ENCODE results near the gene CHST5. TPM values are rescaled to one million over a fixed set of nuclear protein-coding genes. Genes with fewer than 3 reads are reported as not detected.

The CHST5 gene
- total RNA-seq, 1 experiment from 2014 or later = 0.11 TPM

DNA sequence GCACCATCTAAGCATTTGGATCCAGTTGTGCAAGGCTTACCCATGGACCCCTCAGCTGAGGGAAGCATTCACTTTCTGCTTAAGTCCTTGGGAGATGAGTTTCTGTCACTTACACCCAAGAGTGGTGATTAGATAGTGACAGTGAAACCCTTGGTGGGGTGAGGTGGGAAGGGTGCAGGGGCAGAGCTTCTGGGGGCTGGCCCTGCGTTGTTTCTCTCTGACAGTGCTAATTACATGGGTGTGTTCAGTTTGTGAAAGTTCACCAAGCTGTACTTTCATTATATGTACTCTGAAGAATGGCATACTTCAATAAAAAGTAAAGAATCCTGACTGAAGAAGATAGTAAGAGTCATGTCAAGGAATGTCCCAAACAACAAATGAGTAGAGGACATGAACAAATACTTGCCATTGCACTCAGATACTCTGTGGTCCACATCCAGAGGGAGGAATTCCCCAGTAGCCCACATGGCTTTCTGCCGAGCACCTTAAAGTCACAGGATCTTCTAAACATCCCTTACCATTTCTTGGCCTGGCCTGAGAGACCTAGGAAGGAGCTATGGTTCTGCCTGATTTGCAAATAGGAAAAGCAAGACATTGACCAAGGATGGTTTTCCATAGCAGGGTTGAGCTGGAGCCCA lies 49.1 kb downstream of the CHST5 start:
- Mint-ChIP-seq H3K36me3 (ENCODE audit: insufficient read depth, unreplicated experiment) (no peaks in the 10 kb centered on the region), H3K4me3 (ENCODE audit: unreplicated experiment) (no peak overlapping the region), H3K27me3 (ENCODE audit: insufficient read depth, unreplicated experiment) (no peaks in the 10 kb centered on the region), H3K4me1 (ENCODE audit: low read depth, unreplicated experiment) (no peaks in the 10 kb centered on the region), H3K9me3 (ENCODE audit: unreplicated experiment) (no peaks in the 10 kb centered on the region), H3K27ac (ENCODE audit: unreplicated experiment) (no peak overlapping the region)
- Histone ChIP-seq H3K4me3 (ENCODE audit: low read depth, low read length) (no peak overlapping the region), H3K36me3 (ENCODE audit: control insufficient read depth, insufficient read depth, low read length) (no peaks in the 10 kb centered on the region), H3K4me1 (peaks cover 7% of the 10 kb centered on the region; the same call in 1 of the 2 replicates), H3K9me3 (no peaks in the 10 kb centered on the region), H3K27me3 (replicated peaks; ENCODE audit: control insufficient read depth, insufficient read depth, low read length) (no peaks in the 10 kb centered on the region)
- DNase-seq = no peak
- BruUV-seq (replicated peaks) = no TSS peak
- intact Hi-C loops (cut with micrococcal nuclease; ENCODE audit: unreplicated experiment) = no loop called here
- CTCF ChIA-PET = interaction anchor here (0.6 kb wide), 1 partner anchor 39 kb away, joined by 7 read pairs; no protein-coding TSS in a partner anchor
- TF ChIP-seq, protein P1, sequence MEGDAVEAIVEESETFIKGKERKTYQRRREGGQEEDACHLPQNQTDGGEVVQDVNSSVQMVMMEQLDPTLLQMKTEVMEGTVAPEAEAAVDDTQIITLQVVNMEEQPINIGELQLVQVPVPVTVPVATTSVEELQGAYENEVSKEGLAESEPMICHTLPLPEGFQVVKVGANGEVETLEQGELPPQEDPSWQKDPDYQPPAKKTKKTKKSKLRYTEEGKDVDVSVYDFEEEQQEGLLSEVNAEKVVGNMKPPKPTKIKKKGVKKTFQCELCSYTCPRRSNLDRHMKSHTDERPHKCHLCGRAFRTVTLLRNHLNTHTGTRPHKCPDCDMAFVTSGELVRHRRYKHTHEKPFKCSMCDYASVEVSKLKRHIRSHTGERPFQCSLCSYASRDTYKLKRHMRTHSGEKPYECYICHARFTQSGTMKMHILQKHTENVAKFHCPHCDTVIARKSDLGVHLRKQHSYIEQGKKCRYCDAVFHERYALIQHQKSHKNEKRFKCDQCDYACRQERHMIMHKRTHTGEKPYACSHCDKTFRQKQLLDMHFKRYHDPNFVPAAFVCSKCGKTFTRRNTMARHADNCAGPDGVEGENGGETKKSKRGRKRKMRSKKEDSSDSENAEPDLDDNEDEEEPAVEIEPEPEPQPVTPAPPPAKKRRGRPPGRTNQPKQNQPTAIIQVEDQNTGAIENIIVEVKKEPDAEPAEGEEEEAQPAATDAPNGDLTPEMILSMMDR (IDR thresholded peaks at IDR 0.05; ENCODE audit: insufficient read depth in 1 of 2, low read depth in 1 of 2, low read length in 1 of 2, severe bottlenecking in 1 of 2, unreplicated experiment in 1 of 2) = no peak
- POLR2A ChIA-PET = interaction anchor here (0.9 kb wide), 1 partner anchor 29 kb away, joined by 3 read pairs; no protein-coding TSS in a partner anchor

DNA sequence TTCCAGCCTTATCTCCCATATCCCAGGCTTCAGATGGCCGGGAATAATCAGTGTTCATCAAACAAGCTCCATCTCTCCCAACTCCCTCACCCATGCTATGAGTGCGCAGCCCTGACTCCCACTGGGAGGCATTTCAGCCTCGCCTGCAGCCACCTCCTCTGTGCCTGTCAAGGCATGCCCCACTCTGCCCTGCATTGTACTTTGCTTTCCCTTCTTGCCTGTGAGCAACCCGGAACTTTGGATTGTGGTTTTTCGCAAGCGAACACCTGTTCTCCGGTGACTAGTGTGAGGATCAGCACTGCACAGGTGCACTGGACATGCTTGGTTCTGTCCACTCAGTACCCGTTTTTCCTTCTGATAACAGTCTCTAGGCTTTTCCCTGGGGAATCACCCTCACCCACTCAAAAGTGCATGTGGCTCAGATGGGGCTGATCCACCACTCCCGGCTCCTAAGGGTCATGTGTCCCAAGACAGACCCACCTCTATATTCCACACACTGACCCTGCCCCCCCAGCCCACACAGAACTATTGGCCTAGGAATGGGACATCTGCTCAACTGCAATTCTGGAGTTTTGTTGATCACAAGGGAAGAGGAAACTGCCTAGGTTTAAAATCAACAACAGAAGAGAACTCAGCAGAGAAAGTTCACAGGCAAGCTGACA lies 49.8 kb downstream of the CHST5 start:
- Mint-ChIP-seq H3K4me1 (ENCODE audit: low read depth, unreplicated experiment) (no peaks in the 10 kb centered on the region), H3K27me3 (ENCODE audit: insufficient read depth, unreplicated experiment) (no peaks in the 10 kb centered on the region), H3K9me3 (ENCODE audit: unreplicated experiment) (no peaks in the 10 kb centered on the region), H3K27ac (ENCODE audit: unreplicated experiment) (no peak overlapping the region), H3K36me3 (ENCODE audit: insufficient read depth, unreplicated experiment) (no peaks in the 10 kb centered on the region), H3K4me3 (ENCODE audit: unreplicated experiment) (no peak overlapping the region)
- CTCF ChIA-PET = no interaction called here
- no peak overlapping the region for H3K4me3 ChIP-seq (ENCODE audit: low read depth, low read length)
- H3K9me3 ChIP-seq = no peaks in the 10 kb centered on the region
- intact Hi-C loops (cut with micrococcal nuclease; ENCODE audit: unreplicated experiment) = no loop called here
- BruUV-seq (replicated peaks) = no TSS peak
- no peaks in the 10 kb centered on the region for H3K36me3 ChIP-seq (ENCODE audit: control insufficient read depth, insufficient read depth, low read length)
- TF ChIP-seq, protein P1 (IDR thresholded peaks at IDR 0.05; ENCODE audit: insufficient read depth in 1 of 2, low read depth in 1 of 2, low read length in 1 of 2, severe bottlenecking in 1 of 2, unreplicated experiment in 1 of 2) = no peak
- DNase-seq = peak; percentile 30 to 60
- POLR2A ChIA-PET = interaction anchor here (0.9 kb wide), 1 partner anchor 30 kb away, joined by 3 read pairs; no protein-coding TSS in a partner anchor
- no peaks in the 10 kb centered on the region for H3K27me3 ChIP-seq (replicated peaks; ENCODE audit: control insufficient read depth, insufficient read depth, low read length)
- H3K4me1 ChIP-seq = peaks cover 7% of the 10 kb centered on the region; the same call in 1 of the 2 replicates

DNA sequence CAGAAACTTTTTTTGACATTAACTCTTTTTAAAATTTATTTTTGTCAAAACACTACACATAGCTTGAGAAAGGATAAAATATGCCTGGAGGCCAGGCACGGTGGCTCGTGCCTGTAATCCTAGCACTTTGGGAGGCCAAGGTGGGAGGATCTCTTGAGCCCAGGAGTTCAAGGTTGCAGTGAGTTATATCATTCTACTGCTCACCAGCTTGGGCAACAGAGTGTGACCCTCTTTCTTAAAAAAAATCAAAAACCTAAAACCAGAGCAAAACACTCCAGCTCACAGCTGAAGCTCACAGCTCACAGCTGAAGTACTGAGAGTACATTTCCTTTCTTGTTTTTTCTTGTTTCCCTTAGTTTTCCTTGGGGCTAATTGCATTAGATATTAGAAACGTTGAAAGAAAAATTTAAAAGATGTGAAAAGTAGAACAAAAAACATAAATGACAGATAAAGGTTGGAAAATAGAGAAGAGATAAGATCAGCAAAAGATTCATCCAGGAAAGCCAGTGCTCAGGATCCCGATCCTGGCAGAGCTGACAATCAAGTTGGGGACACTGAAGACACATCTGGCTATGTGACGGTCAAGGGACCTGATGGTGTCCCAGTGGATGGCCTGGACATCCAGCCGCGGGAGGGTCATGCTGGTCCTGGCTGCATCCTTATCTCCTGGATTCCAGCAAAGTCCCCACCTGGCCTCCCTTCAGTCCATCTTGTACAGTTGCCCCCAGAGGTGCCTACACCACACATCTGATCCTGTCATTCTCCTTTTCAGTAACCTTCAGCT lies 50.5 kb downstream of the CHST5 start:
- ChIA-PET CTCF (no interaction called here), POLR2A (no interaction called here)
- no peak overlapping the region for H3K4me3 Mint-ChIP-seq (ENCODE audit: unreplicated experiment)
- no peak overlapping the region for H3K4me3 ChIP-seq (ENCODE audit: low read depth, low read length)
- no peak for DNase-seq
- no peaks in the 10 kb centered on the region for H3K36me3 Mint-ChIP-seq (ENCODE audit: insufficient read depth, unreplicated experiment)
- no peak overlapping the region for H3K27ac Mint-ChIP-seq (ENCODE audit: unreplicated experiment)
- TF ChIP-seq, protein P1 (IDR thresholded peaks at IDR 0.05; ENCODE audit: insufficient read depth in 1 of 2, low read depth in 1 of 2, low read length in 1 of 2, severe bottlenecking in 1 of 2, unreplicated experiment in 1 of 2) = no peak
- intact Hi-C loops (cut with micrococcal nuclease; ENCODE audit: unreplicated experiment) = no loop called here
- no peaks in the 10 kb centered on the region for H3K9me3 ChIP-seq
- no peaks in the 10 kb centered on the region for H3K36me3 ChIP-seq (ENCODE audit: control insufficient read depth, insufficient read depth, low read length)
- H3K9me3 Mint-ChIP-seq (ENCODE audit: unreplicated experiment) = no peaks in the 10 kb centered on the region
- BruUV-seq (replicated peaks) = no TSS peak
- peaks cover 7% of the 10 kb centered on the region; the same call in 1 of the 2 replicates for H3K4me1 ChIP-seq
- H3K4me1 Mint-ChIP-seq (ENCODE audit: low read depth, unreplicated experiment) = no peaks in the 10 kb centered on the region
- no peaks in the 10 kb centered on the region for H3K27me3 ChIP-seq (replicated peaks; ENCODE audit: control insufficient read depth, insufficient read depth, low read length)
- no peaks in the 10 kb centered on the region for H3K27me3 Mint-ChIP-seq (ENCODE audit: insufficient read depth, unreplicated experiment)
